GM19324 (cell line): ENCODE data around the gene USP49.
A peak's percentile ranks its signal among the peaks of the same experiment; 100 is the strongest.
"Not testable (repeated sequence)": the region's sequence is repeated elsewhere in the genome, so short reads cannot be mapped to it uniquely, and the experiment has no call there.

ENCODE experiments used
- ATAC-seq: cut with Tn5 transposase; IDR thresholded peaks from one replicate; pipeline ENCODE4 v1.9.1; 2021; ENCODE audit warnings: mild to moderate bottlenecking, moderate library complexity; ENCODE audit not compliant: unreplicated experiment, low FRiP score

The USP49 gene

GRCh38 chr6:41783106-41783780 is 111.9 kb downstream of the USP49 start:
- no peak for ATAC-seq

- ATAC-seq, result no peak
Measured at GRCh38 chr6:41781366-41781730, 113.8 kb downstream of the USP49 start.

- ATAC-seq, result no peak
Measured at GRCh38 chr6:41780551-41781365, 114.4 kb downstream of the USP49 start, which contains the start of gene PRICKLE4. Gene PRICKLE4, plus strand, starts transcription at chr6:41780782. Its CDS starts 2,692 bp downstream, at chr6:41783474.

- peak; percentile 89 for ATAC-seq
Measured at GRCh38 chr6:41779788-41780550, 115.2 kb downstream of the USP49 start, which contains the start of gene FRS3. Gene FRS3, minus strand, starts transcription at chr6:41779900. Its CDS starts 2,913 bp downstream, at chr6:41776987.

GRCh38 chr6:41779336-41779735 is 115.8 kb downstream of the USP49 start:
- ATAC-seq, result no peak

- no peak for ATAC-seq
Measured at GRCh38 chr6:41778895-41779294, 116.3 kb downstream of the USP49 start.

GRCh38 chr6:41777551-41778285 is 117.5 kb downstream of the USP49 start:
- no peak for ATAC-seq

GRCh38 chr6:41775293-41775882 is 119.8 kb downstream of the USP49 start:
- no peak for ATAC-seq

GRCh38 chr6:41774841-41775240 is 120.3 kb downstream of the USP49 start:
- no peak for ATAC-seq

- no peak for ATAC-seq
Measured at GRCh38 chr6:41771058-41771983, 123.9 kb downstream of the USP49 start.

GRCh38 chr6:41770381-41771057 is 124.7 kb downstream of the USP49 start:
- no peak for ATAC-seq

- ATAC-seq, result no peak
Measured at GRCh38 chr6:41769376-41769775, 125.8 kb downstream of the USP49 start.

- no peak for ATAC-seq
Measured at GRCh38 chr6:41768545-41769308, 126.4 kb downstream of the USP49 start.

GRCh38 chr6:41767112-41767833 is 127.9 kb downstream of the USP49 start:
- no peak for ATAC-seq

GRCh38 chr6:41766043-41766664 is 129.0 kb downstream of the USP49 start:
- ATAC-seq, result not testable (repeated sequence)

GRCh38 chr6:41763470-41763869 is 131.7 kb downstream of the USP49 start:
- ATAC-seq, result no peak
